AG04449 (cell line): ENCODE measurements around the gene DENND1A.

Experiments
- CTCF ChIA-PET: fragments of 350-600 bp; formaldehyde crosslinking; extraction: SDS; loops from one replicate; lab custom pipeline; 2021; ENCODE audit warnings: antibody characterized with exemption; lab: Yijun Ruan, JAX
- POLR2A ChIA-PET: fragments of 400-600, 350-600 bp; formaldehyde crosslinking; extraction: SDS; loops from one replicate; lab custom pipeline; 2020; ENCODE audit warnings: antibody characterized with exemption, inconsistent platforms; lab: Yijun Ruan, JAX
- DNase-seq: peaks from one replicate; pipeline ENCODE4 v3.0.0-alpha.2; 2010; ENCODE audit warnings: low read depth, low spot score
- H3K4me3 ChIP-seq: 2 replicates; pipeline ENCODE4 v1.5.1; 2011; ENCODE audit warnings: low read depth, mild to moderate bottlenecking, control low read depth, low read length
- CTCF ChIP-seq: IDR thresholded peaks from one replicate; pipeline ENCODE4 v1.5.1; 2011; ENCODE audit warnings: mild to moderate bottlenecking, moderate library complexity, low read length, control low read depth, inconsistent platforms; ENCODE audit not compliant: insufficient read depth; ENCODE audit errors: missing control alignments

DENND1A gene

GRCh38 chr9:123608104-123608503 lies 321.8 kb downstream of the DENND1A start:
- no peak for TF ChIP-seq CTCF
- POLR2A ChIA-PET, result no interaction called here
- no peak overlapping the region for H3K4me3 ChIP-seq
- CTCF ChIA-PET, result no interaction called here
- no peak for DNase-seq

- no peak for TF ChIP-seq CTCF
- H3K4me3 ChIP-seq, result no peak overlapping the region
- CTCF ChIA-PET, result interaction anchor here (1.3 kb wide), 1 partner anchor 23 kb away, joined by 4 read pairs; no protein-coding TSS in a partner anchor
- POLR2A ChIA-PET, result no interaction called here
- no peak for DNase-seq
These were observed 322.4 kb downstream of the DENND1A start for GRCh38 chr9:123607479-123607878.

- POLR2A ChIA-PET, result no interaction called here
- no peak overlapping the region for H3K4me3 ChIP-seq
- TF ChIP-seq CTCF, result no peak
- no peak for DNase-seq
- CTCF ChIA-PET, result interaction anchor here (1.3 kb wide), 1 partner anchor 24 kb away, joined by 4 read pairs; no protein-coding TSS in a partner anchor
These were observed 323.8 kb downstream of the DENND1A start for GRCh38 chr9:123606141-123606540.

- H3K4me3 ChIP-seq, result no peak overlapping the region
- CTCF ChIA-PET, result no interaction called here
- TF ChIP-seq CTCF, result no peak
- no peak for DNase-seq
- POLR2A ChIA-PET, result no interaction called here
These were observed 324.6 kb downstream of the DENND1A start for GRCh38 chr9:123605286-123605685.

GRCh38 chr9:123604861-123605260 lies 325.1 kb downstream of the DENND1A start:
- no peak for TF ChIP-seq CTCF
- no peak for DNase-seq
- POLR2A ChIA-PET, result no interaction called here
- CTCF ChIA-PET, result no interaction called here
- no peak overlapping the region for H3K4me3 ChIP-seq

- CTCF ChIA-PET, result no interaction called here
- POLR2A ChIA-PET, result no interaction called here
- TF ChIP-seq CTCF, result no peak
These were observed 328.1 kb downstream of the DENND1A start for GRCh38 chr9:123601828-123602227.

More at GRCh38 chr9:123601828-123602227, 328.1 kb downstream of the DENND1A start:
- no peak for DNase-seq
- no peak overlapping the region for H3K4me3 ChIP-seq
